ENCODE measurements around the gene PRMT5.
A peak's percentile ranks its signal among the peaks of the same experiment; 100 is the strongest.
"Not testable (repeated sequence)": the region's sequence is repeated elsewhere in the genome, so short reads cannot be mapped to it uniquely, and the experiment has no call there.

Gene PRMT5

DNA sequence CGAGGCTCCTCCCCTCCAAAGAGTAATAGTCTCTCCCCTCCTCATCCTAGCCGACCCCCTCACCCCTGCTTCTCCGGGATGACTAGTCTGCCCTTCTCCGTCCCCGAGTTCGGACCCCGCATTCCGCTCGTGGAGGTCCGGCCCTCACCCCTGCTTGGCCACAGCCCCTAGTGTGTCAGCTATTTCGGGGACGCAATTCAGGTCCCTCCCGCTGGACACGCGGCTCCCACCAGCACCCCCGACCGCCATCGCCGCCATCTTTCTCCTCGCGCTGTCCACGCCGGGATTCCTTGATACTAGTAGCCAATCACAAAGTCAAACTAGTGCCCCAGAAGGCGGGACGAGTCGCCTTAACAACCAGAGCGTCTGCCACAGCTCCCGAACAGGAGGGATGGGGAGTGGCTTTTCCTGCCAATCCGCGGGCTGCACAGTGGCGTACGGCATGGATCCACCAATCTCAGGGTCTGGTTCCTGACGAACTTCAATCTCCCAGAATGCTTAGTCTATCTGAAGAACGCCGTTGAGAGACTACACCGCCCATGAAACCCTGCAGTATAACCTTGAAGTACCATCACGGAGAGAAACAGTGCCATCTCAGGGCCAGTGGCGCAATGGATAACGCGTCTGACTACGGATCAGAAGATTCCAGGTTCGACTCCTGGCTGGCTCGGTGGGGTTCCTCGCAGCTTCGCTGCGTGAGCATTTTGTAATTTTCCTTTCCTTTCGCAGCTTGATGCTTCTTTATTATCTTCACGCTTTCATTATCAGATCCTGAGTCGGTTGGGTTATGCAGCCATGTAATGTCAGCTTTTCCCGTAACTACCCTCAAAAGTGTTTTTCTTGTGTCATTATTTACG is at the start of gene PRMT5:
Gene PRMT5, minus strand, starts transcription at position 273 of the 857 bp plus-strand sequence. Its CDS starts 15 bp downstream, at position 258.
- peak; percentile 99 for DNase-seq

DNA sequence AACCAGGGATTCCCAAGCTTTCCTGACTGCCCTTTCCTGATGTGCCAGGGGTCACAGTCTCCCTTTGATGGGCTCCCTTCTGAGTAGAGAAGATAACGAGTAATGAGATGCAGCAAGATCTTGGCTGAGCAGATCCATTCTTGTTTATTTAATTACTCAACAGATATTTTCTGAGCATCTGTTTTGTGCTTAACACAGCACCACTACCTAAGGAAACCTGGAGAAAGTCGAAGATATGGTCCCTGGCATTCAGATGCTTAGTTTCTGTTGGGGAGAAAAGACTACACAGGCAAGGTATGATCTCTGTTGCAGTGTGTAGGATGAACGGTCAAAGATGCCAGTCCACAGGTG is 49.3 kb upstream of the PRMT5 start:
- DNase-seq, result no peak

DNA sequence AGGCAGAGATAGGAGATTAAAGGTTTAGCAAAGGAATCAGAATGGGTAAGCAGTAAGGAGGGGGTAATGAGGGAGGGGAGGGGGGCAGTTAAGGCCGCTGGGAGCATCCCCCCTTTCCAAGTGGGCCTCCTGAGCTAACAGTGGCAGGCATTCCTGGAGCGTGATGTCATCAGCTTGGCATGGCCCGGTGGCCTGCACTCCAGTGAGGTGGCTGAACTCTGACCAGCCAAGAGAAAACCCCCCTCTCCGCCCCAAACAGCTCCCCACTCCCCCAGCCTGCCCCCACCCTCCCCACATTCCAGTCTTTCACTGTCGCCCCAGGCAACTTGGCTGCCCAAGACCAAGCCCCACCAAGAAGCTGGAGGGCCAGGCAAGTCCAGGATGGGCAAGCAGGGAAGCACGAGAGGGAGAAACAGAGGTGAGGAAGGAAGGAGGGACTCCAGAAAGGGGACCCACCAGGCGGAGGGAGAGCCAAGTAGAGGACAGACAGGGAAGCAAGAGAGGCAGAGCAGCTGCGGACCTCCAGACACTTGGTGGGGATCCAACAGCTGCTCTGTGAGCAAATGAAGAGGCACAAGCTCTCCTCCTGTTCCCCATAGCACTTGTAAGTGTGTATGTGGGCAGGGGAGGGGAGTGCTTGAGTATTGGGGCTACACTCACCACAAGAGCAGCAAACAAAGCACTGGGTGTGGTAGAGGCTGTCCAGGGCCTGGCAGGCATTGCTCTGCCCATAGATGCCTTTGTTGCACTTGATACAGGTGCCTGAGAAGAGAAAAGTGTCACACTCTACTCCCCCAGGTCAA is 48.7 kb upstream of the PRMT5 start:
- no peak for DNase-seq

DNA sequence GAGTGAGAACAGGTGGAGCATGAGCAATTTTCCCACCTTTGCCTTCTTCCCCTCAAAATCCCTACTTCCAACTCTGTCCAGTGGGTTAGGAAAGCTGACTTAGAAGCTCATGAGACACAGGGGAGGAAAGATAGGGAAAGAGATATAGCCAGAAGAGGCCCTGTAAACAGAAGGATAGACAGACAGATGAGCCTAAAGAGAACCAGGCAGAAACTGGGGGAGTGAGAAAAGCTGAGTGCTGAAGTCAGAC is 48.2 kb upstream of the PRMT5 start:
- no peak for DNase-seq

DNA sequence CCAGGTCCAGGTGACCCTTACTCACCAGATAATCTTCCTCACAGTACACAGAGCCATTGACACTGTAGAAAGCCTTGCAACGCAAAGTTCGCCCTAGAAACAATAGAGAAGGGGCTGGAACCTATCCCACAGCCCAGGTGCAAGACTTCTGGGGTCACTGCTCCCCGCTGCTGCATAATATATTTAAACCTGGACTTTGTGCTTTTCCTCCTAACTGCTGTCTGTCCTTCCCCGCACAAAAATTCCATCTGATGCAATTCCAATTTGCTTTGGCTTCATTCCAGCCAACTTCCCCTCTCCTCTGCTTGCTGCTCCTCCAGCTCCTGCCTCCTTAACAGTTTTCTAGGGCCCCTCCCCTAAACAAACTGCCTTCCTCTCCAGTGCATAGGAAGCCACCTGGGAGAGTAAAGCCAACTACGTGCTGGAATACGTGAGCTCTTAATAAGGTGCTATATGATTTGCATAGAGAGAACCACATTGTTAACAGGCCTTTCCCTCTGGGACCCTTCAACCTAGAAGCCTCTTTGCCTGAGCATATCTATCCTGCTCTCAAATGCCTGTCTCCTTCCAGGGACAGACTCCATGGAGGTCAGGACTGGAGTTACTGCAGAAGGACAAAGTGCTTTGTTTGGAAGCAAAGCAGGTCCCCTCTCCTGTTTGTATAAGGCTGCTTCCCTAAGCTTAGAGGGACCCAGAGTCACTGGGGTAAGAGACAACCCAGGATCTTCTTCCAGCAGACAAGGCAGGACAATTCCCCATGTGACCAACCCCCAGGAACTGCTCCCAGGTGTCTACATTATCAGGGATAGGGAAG is 47.7 kb upstream of the PRMT5 start:
- DNase-seq, result peak; percentile 39 to 42

DNA sequence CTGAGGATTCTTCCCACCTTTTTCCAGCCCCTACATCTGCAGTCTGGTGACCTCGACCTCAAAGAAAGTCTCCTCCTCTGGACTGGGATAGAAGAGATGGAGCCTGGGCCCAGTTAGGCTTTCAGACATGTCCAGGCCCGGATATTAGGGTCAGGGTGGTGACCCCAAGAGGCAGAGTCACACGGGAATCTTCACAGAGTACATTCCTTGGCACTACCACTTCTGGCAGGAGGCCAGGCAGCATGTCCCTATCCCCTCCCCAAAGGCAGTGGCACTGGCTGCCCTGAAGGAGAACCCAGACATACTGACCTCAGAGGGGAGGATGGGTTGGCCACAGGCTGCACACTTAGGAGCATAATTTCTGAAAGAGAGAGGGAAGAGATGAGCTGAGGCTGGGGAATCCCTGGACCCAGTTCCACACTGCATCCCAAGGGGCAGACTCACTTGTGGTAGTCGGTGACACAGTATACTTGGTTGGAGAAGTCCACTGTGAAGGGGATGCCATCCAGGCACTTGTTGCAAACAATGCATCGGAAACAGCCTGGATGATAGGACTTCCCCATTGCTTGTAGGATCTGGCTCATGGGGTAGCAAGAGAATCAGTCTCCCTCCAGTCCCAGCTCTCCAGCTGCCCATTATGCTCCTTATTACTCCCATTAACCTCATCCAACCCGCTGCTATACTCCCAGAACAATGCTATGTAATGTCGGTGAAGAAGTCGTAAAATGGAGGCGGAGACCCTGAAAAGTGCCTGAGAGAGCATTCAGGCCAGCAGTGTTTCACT is 45.5 kb upstream of the PRMT5 start:
- no peak for DNase-seq

DNA sequence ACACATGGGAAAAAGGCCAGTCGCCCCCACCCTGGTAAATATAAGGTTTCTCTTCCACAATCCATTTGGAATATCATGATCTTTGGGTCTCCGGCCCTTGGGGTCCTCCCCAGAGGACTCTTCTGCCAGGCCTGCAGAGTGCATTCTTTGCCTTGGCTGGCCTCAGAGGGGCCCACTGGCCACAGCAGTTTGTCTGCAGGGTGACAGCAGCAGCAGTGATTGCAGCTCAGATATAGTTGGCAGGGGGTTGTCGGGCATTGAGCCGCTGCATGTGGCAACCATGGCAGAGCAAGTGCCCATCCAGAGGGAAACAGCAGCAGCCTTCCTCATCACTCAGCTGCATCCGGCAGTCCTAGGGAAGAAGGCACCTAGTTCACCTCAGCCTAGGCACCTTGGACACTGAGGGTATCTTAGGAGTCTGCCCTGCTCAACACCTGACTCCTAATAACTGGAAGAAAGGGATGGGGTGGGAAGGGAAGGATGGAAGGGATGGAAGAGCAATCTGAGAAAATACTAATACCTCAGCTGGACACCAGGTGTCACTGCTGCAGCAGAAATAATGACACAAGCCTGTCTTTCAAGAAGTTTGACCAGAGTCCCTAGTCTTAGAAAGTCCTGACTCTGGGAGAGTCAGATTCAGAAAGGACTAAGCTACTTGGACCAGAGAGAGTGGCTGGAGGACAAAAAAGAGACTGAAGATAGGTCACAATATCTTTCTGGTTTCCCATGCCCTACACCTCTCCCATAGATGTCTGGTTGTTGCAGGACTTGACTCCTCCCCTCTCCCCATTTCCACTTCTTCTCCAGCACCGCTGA is 44.2 kb upstream of the PRMT5 start:
- DNase-seq, result peak; percentile 48 to 65

DNA sequence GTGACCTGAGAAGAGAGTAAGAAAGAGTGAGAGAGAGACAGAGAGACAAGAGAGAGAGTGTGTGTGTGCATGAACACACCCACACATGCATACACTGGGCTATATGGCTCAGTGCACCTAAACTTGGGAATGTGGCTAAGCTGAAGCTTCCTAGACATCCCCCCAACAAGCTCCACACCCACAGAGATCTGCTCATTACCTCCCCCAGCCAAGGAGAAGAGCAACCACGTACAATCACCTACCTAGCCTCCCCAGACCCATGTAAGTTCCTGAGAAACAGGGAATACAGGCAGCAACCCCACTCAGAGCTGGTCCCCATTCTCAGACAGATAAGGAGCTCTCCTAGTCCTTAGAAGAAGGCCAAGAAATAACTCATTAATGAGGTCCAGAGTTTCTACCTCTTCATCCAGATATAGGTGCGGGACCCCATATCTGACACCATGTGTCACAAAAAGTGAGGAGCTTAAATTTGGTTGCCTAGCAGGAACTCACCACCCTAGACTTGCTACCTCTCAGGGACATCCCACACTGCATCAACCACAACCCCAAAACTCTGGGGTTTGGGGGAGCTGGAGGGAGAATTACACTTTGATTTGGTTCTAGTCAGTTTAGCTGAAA is 43.2 kb upstream of the PRMT5 start:
- DNase-seq, result no peak

DNA sequence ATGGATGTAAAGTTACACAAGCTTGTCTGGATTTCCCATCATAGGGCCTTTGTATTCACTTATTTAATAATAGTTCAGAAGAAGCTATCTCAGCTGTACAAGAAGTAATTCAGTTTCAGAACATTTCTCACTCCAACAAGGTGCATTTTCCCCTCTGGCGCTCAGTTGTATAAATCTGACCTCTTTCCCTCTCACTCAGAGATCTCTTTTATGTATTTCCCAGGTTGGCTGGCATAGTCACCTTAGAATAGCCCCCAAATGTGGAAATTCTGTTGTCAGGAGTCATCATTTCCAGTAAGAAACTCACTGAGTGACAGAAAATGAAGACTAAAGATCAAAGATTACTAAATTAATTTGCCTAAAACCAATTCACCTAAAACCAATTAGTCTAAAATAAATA is 42.0 kb upstream of the PRMT5 start:
- DNase-seq, result no peak

DNA sequence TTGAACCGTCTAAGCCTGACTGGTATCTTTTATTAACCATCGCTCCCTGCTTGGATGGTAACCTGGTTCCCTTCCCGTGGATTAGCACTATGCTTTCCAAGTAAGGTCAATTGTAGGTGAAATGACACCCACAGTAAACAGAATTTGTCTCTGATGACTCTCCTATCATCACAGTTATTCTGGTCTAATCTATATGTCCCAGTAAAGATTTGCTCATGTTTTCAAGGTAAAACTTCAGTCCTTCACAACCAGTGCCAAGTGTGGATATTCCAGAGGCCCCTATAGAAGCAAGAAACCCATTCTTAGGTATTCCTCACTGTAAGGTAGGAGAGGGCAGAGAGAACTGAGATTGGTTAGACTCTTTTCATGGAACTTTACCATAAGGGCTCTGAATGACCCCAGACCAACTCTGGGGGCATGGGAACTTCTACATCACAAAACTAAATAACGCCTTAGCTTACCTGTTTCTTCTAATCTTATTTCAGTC is 37.6 kb upstream of the PRMT5 start:
- DNase-seq, result no peak

DNA sequence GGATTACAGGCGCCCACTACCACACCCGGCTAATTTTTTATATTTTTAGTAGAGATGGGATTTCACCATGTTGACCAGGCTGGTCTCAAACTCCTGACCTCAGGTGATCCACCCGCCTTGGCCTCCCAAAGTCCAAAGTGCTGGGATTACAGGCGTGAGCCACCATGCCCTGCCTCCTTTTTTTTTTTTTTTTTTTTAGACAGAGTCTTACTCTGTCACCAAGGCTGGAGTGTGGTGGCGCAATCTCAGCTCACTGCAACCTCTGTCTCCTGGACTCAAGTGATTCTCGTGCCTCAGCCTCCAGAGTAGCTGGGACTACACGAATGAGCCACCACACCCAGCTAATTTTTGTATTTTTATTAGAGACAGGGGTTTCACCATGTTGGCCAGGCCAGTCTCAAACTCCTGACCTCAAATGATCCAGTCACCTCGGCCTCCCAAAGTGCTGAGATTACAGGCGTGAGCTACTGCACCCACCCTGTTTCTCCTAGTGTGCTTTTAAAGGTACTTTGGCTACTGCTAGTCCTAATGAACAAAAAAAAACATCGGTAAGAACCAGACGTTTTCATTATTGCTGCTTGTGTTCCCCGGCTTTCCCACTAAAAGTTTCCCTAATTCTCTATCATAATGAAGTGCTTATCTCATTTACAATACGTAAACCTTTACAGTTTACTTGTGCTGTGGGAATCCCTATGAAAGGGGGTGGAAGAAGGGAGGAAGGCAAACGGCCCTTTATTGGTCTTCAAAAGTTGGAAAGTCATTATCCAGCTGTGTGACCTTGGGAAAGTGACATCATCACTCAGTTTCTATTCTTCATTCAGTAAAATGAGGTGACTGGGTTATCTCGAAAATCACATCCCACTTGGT is 37.0 kb upstream of the PRMT5 start:
- DNase-seq, result not testable (repeated sequence)

DNA sequence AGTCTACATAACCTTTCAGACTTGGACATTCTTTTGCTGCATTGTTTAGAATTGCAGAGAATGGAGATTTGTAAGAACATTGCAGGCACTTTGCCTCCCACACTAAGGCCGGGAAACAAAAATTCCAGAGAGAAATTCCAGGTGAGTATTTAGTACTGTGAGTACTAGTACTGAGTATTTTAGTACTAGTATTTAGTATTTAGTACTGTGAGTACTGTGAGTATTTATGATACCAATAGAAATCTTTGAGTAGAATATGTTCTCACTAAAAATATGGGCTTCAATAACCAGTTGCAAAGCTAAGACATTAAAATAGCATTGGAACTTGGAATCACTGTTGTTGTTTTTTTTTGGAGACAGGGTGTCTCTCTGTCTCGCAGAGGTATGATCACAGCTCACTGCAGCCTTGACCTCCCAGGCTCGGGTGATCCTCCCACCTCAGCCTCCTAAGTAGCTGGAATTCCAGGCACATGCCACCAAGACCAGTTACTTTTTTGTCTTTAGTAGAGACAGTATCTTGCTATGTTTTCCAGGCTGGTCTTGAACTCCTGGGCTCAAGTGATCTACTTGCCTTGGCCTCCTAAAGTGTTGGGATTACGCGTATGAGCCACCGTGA is 33.0 kb upstream of the PRMT5 start:
- DNase-seq, result no peak

DNA sequence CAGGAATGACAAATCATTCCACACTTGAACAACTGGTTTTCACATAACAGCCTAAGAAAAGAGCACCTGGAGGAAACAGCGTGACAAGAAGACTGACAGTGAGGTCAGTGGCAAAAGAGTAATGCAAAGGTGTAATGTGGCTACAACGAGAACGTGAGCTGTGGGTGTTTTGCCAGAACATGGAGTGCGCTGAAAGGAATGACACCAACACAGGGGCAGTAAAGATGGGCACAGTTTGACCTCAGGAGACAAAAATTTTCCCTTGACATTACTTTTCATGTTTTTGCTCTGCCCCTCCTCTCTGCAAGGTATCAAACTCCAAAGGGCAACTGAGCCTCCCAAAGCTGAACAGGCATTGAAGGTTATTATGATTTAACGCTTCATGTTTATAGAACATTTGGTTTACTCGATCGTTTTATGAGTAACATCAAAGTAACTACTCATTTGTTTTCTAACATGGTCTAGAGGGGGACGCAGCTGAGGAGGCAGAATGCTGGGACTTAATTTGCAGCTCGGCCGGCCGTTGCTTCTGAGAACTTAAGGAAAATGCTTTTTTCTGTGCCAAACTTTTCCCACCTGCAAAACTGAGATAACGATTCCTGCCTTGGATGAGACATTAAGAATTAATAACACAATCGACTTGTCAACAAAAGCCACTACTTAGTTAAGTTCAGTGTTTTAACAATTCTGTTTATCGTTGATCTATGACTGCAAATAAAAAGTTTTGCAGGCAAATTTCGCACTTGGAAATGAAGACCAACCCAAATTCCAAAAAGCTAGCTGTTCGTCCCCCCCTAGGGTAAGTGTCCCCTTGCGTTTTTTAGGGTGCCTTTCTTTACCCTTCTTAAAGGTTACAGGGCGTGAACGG is 26.8 kb upstream of the PRMT5 start:
- DNase-seq, result no peak

DNA sequence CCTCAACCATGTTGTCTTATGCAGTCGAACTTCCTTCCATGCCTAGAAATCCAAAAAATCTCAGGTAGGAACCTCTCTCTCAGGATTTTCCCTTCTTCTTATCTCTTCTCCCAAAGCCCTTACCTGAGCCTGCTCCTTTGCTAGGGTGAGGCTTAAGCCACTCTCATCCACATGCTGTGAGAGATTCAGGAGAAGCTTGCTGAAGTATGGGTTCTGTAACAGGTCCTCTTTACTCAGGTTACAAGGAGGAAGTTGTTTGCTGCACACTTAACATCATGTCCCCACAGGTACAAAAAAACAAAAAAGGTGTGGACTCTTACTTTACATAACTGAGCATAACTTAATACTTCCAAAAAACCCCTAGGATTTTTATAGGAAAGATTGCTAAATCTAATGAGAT is 23.2 kb upstream of the PRMT5 start:
- DNase-seq, result no peak

DNA sequence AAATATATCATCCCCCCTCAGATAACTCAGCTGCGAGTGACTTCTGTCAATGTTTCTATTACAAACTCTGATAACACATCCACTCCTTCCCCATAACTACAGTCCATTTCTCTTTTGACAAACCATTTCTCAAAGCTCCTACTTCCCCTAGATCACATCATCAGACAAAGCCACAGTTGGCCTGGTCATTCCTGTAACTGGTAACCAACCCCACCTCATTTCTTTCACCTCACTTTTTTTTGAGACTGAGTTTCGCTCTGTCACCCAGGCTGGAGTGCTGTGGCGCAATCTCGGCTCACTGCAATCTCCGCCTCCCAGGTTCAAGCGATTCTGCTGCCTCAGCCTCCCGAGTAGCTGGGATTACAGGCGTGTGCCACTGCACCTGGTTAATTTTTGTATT is 22.6 kb upstream of the PRMT5 start:
- DNase-seq, result not testable (repeated sequence)

DNA sequence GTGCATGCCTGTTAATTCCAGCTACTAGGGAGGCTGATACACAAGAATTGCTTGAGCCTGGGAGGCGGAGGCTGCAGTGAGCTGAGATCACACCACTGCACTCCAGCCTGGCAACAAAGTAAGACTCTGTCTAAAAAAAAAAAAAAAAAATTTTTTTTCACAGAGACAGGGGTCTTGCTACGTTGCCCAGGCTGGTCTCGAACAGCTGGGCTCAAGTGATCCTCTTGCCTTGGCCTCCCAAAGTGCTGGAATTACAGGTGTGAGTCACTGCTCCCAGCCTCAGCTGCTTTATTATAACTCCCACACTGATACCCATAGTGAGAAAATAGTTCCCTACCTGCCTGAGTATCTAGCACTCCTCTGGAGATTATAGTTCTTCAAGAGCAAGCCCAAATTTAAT is 16.5 kb upstream of the PRMT5 start:
- no peak for DNase-seq

DNA sequence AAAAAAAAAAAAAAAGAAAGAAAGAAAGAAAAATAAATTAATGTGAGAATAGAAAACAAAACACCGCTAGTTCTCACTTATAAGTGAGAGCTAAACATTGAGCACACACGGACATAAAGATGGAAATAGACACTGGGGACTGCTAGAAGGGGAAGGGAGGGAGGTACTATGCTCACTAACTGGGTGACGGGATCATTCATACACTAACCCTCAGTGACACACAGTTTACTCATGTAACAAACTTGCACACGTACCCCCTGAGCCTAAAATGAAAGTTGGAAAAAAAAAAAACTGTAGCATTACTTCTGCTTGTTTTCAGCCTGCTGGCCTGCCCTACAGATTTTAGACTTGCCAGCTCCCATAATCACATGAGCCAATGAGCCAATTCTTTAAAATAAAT is 10.5 kb upstream of the PRMT5 start:
- DNase-seq, result no peak

DNA sequence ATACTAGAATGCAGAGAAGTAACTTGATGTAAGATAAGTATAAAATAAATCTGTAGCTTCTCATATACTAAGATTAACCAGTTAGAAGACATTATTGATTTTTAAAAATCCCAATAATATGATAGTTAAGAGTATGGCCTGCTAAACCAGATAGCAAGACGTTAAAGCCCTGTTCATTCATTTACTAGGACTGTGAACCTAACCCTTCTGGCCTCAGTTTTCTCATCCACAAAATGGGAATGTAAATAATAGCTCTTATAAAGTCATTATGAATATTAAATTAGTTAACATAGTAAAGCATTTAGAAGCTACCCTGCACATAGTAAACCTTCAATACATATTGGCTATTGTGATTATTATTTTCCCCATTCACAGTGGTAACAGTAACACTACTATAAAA is 6.0 kb upstream of the PRMT5 start:
- DNase-seq, result no peak

DNA sequence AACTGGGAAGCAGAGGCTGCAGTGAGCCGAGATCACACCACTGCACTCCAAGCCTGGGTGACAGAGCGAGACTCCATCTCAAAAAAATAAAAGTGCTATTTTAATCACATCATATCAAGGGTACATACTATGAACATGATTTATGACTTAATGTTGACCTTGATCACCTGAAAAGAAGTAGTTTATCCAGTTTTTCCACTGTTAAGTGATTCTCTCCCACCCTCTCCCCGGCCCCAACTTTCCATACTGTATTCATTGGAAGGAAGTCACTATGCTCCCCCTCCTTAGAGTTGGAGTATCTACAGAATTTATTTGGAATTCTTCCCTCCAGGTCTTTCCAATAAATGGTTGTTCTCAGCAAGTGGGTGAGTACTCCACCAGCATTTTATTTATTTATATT is 3.0 kb upstream of the PRMT5 start:
- DNase-seq, result no peak

Data from Kasumi-1 (cell line).